GM21528 (cell line): Measurements from ENCODE around the gene KIF16B.
"Not testable (repeated sequence)": the region's sequence is repeated elsewhere in the genome, so short reads cannot be mapped to it uniquely, and the experiment has no call there.

Experiments used
- ATAC-seq: cut with Tn5 transposase; IDR thresholded peaks from one replicate; pipeline ENCODE4 v1.9.1; 2021; ENCODE audit warnings: mild to moderate bottlenecking, moderate library complexity; ENCODE audit not compliant: unreplicated experiment, low FRiP score

The KIF16B gene

DNA sequence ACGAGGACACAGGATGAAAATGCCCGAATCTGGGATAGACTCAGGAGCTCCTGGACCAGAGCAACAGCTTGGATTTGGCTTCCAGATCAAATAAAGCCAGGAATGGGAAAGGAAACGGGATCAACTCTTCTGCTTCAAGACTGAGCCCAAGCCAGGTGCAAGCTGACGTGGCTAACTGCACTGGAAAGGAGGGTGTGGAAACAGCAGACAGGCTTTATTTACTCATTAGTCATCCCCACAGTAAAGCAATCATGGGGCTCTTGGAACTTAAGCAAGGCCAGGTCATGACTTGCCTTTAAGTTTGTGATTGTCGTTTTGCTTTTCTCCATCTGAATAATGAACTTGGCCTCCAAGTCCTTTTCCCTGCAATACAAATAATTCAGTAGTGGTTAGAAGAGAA, 45.2 kb downstream of the KIF16B start:
- no peak for ATAC-seq

GRCh38 chr20:16527438-16527837, 45.8 kb downstream of the KIF16B start:
- ATAC-seq = no peak

GRCh38 chr20:16526433-16527380, 46.5 kb downstream of the KIF16B start:
- no peak for ATAC-seq

DNA sequence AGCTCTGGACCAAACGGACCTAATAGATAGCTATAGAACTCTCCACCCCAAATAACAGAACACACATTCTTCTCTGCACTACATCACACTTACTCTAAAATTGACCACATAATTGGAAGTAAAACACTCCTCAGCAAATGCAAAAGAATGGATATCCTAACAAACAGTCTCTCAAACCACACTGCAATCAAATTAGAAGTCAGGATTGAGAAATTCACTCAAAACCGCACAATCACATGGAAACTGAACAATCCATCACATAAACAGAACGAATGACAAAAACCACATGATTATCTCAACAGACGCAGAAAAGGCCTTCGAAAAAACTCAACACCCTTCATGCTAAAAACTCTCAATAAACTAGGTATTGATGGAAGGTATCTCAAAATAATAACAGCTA, 50.6 kb downstream of the KIF16B start:
- ATAC-seq = not testable (repeated sequence)

GRCh38 chr20:16520154-16520553, 53.1 kb downstream of the KIF16B start:
- no peak for ATAC-seq

DNA sequence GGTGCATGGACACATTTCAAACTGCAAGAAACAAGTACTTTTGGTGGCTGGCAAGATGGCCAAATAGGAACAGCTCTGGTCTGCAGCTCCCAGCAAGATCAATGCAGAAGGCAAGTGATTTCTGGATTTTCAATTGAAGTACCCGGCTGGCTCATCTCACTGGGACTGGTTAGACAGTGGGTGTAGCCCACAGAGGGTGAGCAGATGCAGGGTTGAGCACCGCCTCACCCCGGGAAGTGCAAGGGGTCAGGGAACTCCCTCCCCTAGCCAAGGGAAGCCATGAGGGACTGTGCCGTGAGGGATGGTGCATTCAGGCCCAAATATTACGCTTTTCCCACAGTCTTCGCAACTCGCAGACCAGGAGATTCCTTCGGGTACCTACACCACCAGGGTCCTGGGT, 53.6 kb downstream of the KIF16B start:
- not testable (repeated sequence) for ATAC-seq

DNA sequence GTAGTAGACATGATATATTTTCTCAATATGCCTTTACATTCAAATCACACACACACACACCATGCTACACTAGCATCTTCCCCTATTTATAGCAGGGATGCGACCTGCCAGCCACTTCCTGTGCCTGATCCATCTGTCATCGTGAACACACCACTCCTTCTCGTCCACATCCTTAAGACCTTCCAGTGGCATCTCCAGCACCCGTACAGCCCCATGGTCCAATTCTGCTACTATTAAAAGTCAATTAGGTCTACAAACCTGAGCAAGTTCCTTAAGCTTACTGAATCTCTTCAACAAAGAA, 54.5 kb downstream of the KIF16B start:
- no peak for ATAC-seq

GRCh38 chr20:16517946-16518783, 55.1 kb downstream of the KIF16B start:
- no peak for ATAC-seq

DNA sequence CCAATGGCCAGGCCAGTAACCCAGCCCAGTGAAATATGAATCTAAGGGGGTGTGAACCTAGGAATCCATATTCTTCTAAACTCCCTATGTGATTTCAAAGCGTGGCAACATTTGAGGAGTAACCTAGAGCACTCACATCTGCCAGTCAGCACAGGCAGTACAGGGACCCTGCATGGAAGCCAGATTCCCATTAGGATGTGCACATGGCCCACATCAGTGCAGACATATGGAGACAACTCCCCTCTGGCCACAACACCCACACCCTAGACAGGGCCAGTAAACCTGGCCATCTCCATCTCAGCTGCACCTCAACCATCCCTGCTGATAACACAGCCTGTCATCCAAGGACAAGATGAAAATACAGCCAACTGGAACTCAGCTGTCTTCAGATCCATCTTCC, 56.5 kb downstream of the KIF16B start:
- no peak for ATAC-seq

DNA sequence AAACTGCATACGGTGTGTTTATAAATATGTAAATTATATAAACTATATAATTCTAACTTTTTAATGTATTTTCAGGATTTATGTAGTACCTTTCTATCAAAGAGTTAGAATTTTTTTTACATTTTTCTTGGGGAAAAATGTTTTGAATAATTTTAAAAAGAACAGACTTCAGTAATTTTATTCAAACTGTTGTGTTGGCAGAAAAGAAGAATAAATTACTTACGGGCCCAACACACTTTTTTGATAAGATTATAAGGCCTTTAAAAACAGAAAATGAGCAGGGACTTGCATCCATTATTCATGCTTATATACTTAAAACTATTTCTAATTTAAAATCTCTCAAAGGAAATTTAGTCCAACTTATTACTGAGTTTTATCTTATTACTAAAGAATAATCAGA, 58.2 kb downstream of the KIF16B start:
- ATAC-seq = no peak

DNA sequence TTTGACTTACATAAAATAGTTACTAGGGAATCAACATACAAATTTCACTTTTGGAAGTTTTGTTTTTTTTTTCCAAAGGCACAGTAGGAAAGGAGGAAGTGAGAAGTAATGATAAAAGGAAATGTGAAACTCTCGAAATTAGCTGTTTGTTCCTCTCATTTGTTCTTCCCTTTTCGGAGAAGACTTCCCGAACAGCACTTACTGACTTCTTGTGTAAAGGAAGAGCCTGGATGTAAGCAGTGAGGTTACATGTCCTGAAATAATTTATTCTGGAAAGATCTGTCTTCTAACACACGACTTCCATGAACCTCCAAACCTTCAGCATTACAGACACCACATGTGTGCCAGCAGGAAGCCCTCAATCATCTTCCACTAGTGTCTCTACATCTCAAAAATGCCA, 59.1 kb downstream of the KIF16B start:
- ATAC-seq = no peak

- no peak for ATAC-seq
Observed at GRCh38 chr20:16505894-16506293, 67.4 kb downstream of the KIF16B start.

GRCh38 chr20:16501301-16501700, 71.9 kb downstream of the KIF16B start:
- no peak for ATAC-seq

DNA sequence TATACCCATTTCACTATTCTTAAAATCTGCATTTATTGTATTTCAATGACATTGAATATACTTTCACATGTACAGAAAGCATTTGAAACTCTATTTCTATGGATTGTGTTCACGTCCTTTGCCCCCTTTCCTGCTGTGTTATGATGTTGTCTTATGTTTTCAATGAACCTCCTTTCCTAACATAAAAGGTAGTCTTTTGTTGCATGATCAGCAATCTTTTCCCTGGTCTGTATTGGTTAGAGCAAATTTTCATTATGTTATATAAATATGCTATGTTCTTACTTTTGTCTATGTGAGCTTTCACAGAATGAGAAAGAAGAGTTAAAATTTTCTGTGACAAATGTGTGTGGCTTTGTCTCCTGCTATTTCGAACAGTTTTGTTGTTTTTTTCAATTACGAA, 73.1 kb downstream of the KIF16B start:
- no peak for ATAC-seq

GRCh38 chr20:16498526-16499253, 74.6 kb downstream of the KIF16B start:
- ATAC-seq = no peak

DNA sequence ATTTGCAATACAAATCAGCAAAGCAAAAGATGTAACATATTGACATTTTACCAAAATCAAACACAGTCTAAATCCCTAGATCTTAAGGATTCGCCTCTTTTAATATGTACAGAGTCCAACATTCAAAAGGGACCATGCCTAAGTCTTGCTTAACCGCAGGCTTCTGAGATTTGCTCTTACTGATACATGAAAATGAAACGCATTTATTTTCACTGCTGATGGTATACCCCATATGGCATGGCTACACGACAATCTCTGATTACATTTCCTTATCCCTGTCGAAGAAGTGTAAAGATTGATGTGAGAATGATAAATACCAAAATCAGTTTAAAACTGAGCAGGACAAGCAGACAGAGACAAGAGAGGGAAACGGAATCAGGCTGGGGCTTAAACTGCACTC, 75.4 kb downstream of the KIF16B start:
- no peak for ATAC-seq

DNA sequence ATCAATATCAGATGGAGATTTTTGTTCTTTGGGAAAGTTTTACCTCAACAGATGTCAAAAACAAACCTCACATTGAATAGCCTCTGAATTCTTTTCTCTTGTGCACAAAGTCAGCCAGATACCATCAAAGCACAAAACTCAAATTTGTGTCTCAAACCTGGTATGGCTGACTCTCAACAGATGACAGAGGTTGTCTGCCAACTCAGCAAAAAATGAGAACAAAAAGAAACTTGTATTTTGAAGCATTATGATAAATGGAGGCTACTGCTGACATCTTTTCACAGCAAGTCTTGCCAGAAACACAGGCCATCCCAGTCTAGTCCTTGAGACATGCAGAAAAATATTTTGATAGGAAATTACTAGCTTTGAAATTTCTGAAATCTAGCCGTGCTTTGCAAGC, 79.8 kb downstream of the KIF16B start:
- ATAC-seq = no peak

- ATAC-seq = no peak
Observed at GRCh38 chr20:16491294-16491905, 81.8 kb downstream of the KIF16B start.

GRCh38 chr20:16490696-16491095, 82.6 kb downstream of the KIF16B start:
- no peak for ATAC-seq

DNA sequence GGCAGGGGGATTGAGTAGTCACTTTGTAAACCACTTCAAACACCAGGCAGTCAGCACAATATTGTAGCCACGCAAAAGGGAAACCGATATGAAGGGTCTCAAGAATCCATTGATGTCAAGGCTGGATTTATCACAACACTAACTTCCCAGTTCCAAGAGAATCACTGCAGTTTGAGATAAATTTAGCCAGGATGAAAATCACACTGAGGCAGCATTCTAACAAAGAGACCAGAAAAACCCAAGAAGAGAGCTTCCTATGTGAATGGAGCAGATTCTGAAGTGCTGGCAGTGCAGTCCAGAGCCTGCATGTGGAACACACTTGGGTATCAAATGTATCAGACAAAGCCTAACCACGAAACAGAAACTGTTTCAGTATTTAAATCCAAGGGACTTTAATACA, 84.6 kb downstream of the KIF16B start:
- ATAC-seq = no peak

DNA sequence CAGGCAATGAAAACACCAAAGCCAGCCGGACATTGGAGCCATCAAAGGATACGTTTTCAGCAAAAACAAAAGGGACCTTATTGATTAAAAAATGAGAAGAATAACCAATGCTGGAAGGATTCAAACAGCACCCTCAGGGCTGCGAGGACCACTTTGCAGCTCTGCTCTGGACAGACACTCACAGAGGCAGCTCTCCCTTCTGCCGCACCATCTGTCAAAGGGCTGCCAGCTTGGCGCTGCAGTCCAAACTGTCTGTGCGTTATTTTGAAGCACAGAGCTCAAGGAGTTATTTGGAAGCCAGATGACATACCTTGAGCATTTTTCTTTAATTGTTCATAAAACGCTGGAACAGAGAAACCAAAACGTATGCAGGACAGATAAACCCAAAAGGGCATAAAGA, 85.2 kb downstream of the KIF16B start:
- no peak for ATAC-seq
